Skeletal muscle tissue (tissue), 4 donors: Measurements from ENCODE around the gene PRDM16. TPM values are rescaled to one million over a fixed set of nuclear protein-coding genes. Genes with fewer than 3 reads are reported as not detected.

Experiments used
- H3K27ac ChIP-seq: one replicate; pipeline ENCODE4 v1.7.0; 2013; ENCODE audit warnings: mild to moderate bottlenecking, low read depth, low read length, inconsistent platforms
- H3K27me3 ChIP-seq, 3 donors: one replicate each; pipeline ENCODE4 v1.7.0; 2013; ENCODE audit warnings: low read length in 3 of 3; ENCODE audit not compliant: control insufficient read depth in 3 of 3, insufficient read depth in 3 of 3
- H3K36me3 ChIP-seq, 3 donors: one replicate each; pipeline ENCODE4 v1.7.0; 2013; ENCODE audit warnings: low read length in 3 of 3; ENCODE audit not compliant: control insufficient read depth in 3 of 3, insufficient read depth in 3 of 3
- H3K4me1 ChIP-seq, 3 donors: one replicate each; pipeline ENCODE4 v1.7.0; 2013; ENCODE audit warnings: low read length in 3 of 3, mild to moderate bottlenecking in 3 of 3; ENCODE audit not compliant: control insufficient read depth in 3 of 3, insufficient read depth in 3 of 3
- H3K4me3 ChIP-seq, 3 donors: one replicate each; pipeline ENCODE4 v1.7.0; 2013; ENCODE audit warnings: low read length in 3 of 3
- H3K9ac ChIP-seq, 3 donors: one replicate each; pipeline ENCODE4 v1.7.0; 2013; ENCODE audit warnings: low read length in 3 of 3, mild to moderate bottlenecking in 3 of 3, moderate library complexity in 2 of 3, low read depth in 1 of 3
- H3K9me3 ChIP-seq, 3 donors: one replicate each; pipeline ENCODE4 v1.7.0; 2013; ENCODE audit warnings: low read length in 3 of 3; ENCODE audit not compliant: control insufficient read depth in 3 of 3
- total RNA-seq: library from RNA; depleted of rRNA; stranded (reverse); fragments of >200 nt; gene quantifications from one replicate; pipeline ENCODE4 v1.2.3, GENCODE V29; 2014
- donor health status: Osteomylitis.

Gene PRDM16
- total RNA-seq, 1 donor from 2014 or later: 4.7 TPM

DNA sequence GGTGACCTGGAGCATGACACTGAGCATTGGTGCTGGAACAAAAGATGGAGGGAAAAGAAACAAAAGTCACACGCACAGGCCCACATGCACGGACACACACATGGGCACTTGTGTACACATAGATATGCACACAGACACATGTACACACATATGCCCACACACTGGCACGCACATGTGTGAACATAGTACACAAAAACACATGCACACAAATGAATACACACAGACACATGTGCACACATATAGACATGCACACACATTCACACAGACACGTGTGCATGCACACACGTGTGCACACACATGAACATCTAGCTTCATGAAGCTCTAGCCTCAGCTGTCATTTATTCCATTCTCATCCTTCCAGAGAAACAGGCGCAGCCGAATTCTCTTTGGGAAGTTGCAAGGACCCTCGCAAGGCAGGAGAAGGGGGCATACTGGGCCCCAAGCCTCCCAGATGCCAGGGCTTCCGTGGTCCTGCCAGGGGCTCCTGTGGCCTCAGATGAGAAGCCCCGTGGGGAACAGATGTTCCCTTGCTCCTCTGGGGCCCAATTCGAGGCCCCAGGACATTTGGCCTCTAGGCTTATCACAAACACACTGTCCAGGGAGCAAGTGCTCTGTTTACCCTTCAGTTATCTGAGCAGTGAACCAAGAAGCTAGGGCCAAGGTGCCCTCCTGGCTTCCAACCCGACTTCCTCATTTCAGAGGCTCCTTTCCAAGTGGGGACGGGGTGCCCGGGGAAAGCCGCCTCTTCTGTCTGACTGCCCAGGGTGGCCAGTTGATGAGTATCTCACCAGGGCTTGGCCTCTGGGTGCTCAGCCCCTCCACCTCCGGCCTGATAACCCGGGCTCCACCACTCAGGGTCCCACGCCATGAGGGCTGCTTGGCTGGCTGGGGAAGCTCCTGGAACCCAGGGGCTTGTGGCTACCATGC is 269.1 kb downstream of the PRDM16 start:
- Histone ChIP-seq H3K27ac (no peak overlapping the region), H3K4me1 (peaks cover 7 to 16% (median 15%) of the 10 kb centered on the region in 3 donors), H3K27me3 (peaks cover 1 to 38% (median 24%) of the 10 kb centered on the region in 3 donors), H3K4me3 (no peak overlapping the region), H3K36me3 (no peaks in the 10 kb centered on the region), H3K9ac (no peak overlapping the region), H3K9me3 (peaks cover 0 to 5% (median 0%) of the 10 kb centered on the region in 3 donors)

DNA sequence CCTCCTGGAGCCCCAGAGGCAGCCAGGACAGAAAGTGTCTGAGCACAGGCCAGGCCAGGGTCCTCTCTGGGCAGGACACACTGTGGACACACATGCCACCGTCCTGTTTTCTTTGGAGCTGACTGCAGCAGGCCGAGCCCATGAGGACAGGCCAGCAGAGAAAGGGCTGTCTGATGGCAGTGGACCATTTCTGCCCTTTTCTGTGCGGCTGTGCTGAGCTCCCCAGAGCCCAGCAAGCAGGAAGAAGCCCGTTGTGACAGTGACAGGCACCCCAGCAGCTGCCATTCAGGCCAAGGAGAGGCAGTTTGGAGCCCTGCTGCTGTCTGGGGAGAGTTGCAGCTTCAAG is 269.7 kb downstream of the PRDM16 start:
- Histone ChIP-seq H3K9me3 (peaks cover 0 to 6% (median 0%) of the 10 kb centered on the region in 3 donors), H3K4me3 (no peak overlapping the region), H3K27ac (no peak overlapping the region), H3K9ac (no peak overlapping the region), H3K4me1 (peaks cover 7 to 10% (median 9%) of the 10 kb centered on the region in 3 donors), H3K27me3 (peaks cover 0 to 37% (median 20%) of the 10 kb centered on the region in 3 donors), H3K36me3 (no peaks in the 10 kb centered on the region)

GRCh38 chr1:3339856-3340255 is 270.9 kb downstream of the PRDM16 start:
- no peak overlapping the region for H3K4me3 ChIP-seq
- H3K27ac ChIP-seq: no peak overlapping the region
- peaks cover 0 to 35% (median 20%) of the 10 kb centered on the region in 3 donors for H3K27me3 ChIP-seq
- no peaks in the 10 kb centered on the region for H3K36me3 ChIP-seq
- H3K4me1 ChIP-seq: no peaks in the 10 kb centered on the region
- no peak overlapping the region for H3K9ac ChIP-seq
- H3K9me3 ChIP-seq: peaks cover under 1 to 17% (median 7%) of the 10 kb centered on the region in 3 donors

GRCh38 chr1:3340548-3341235 is 271.7 kb downstream of the PRDM16 start:
- Histone ChIP-seq H3K4me3 (no peak overlapping the region), H3K9me3 (peaks cover 2 to 18% (median 11%) of the 10 kb centered on the region in 3 donors), H3K27me3 (peaks cover 0 to 36% (median 22%) of the 10 kb centered on the region in 3 donors), H3K36me3 (no peaks in the 10 kb centered on the region), H3K9ac (no peak overlapping the region), H3K4me1 (no peaks in the 10 kb centered on the region), H3K27ac (no peak overlapping the region)

DNA sequence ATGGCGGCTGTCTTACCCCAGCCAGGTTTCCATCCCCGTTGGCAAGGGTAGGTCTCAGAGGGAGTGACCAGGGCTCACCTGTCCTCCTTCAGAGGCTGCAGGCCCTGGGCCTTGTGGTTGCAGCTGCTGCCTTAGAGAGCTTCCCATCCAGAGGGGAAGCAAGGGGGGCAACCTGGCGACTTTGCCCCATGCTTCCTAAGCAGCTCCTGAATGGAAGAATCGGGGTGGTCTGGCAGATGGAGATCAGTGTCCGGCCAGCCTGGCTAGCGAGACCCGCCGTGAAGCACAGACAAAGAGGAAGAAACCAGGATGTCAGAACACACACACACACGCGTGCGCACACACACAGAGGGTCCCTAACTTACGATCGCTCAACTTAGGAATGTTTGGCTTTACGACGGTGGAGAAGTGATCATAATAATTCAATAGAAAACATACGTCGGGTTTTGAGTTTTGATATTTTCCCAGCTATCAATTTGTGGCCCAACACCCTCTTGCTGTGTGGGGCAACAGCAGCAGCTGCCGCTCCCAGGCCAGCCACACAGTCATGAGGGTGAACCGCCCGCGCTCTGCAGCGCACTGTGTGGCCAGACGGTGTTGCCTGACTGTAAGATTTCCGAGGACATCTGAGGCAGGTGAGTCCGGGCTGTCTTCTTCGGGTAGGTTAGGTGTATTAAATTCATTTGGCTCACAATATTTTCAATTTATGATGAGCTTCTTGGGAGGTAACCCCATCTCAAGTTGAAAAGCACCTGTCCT is 272.4 kb downstream of the PRDM16 start:
- Histone ChIP-seq H3K27ac (no peak overlapping the region), H3K4me1 (no peaks in the 10 kb centered on the region), H3K27me3 (peaks cover 0 to 34% (median 22%) of the 10 kb centered on the region in 3 donors), H3K36me3 (no peaks in the 10 kb centered on the region), H3K9me3 (peaks cover 2 to 18% (median 11%) of the 10 kb centered on the region in 3 donors), H3K4me3 (no peak overlapping the region), H3K9ac (no peak overlapping the region)

DNA sequence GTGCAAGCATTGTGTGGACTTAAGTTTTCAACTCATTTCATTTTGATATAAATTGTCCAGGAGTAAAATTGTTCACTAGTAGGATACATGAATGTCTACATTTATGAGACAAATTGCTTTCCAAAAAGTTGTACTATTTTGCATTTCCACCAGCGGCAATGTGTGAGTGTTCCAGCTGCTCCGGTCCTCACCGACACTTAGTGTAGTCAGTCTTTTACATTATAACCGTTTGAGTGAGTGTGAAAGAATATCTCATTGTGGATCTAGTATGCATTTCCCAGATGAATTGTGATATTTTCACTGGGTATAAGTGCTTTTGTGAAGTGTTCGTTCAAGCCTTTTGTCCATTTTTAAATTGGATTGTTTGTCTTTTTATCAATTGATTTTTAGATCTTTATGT is 274.0 kb downstream of the PRDM16 start:
- peaks cover 2 to 18% (median 11%) of the 10 kb centered on the region in 3 donors for H3K9me3 ChIP-seq
- no peak overlapping the region for H3K27ac ChIP-seq
- peaks cover 7 to 48% (median 27%) of the 10 kb centered on the region in 3 donors for H3K27me3 ChIP-seq
- peaks cover 0 to 2% (median 0%) of the 10 kb centered on the region in 3 donors for H3K4me1 ChIP-seq
- no peak overlapping the region for H3K4me3 ChIP-seq
- H3K9ac ChIP-seq: no peak overlapping the region
- H3K36me3 ChIP-seq: no peaks in the 10 kb centered on the region

GRCh38 chr1:3344395-3344794 is 275.4 kb downstream of the PRDM16 start:
- no peak overlapping the region for H3K27ac ChIP-seq
- H3K36me3 ChIP-seq: no peaks in the 10 kb centered on the region
- H3K9me3 ChIP-seq: peaks cover 2 to 18% (median 11%) of the 10 kb centered on the region in 3 donors
- H3K27me3 ChIP-seq: peaks cover 8 to 44% (median 24%) of the 10 kb centered on the region in 3 donors
- peaks cover 0 to 8% (median 5%) of the 10 kb centered on the region in 3 donors for H3K4me1 ChIP-seq
- H3K9ac ChIP-seq: no peak overlapping the region
- H3K4me3 ChIP-seq: no peak overlapping the region

DNA sequence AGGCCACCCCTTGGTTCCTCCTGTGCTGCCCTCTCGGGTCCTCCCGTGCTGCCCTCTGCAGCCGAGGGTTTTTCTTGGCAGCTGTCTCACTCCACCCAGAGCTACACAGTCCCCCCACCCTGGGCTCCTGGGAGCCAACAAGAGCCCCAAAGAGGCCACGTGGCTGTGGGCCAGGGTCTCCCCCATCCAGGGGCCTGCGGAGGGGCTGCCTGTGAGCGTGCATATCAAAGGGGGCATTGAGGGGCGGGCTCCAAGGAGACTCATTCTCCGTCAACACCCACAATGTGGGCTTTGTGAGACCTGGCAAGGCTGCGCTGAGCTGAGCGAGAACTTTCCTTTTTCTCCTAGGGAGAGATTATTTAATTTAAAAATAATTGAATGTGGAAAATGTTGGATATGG is 276.8 kb downstream of the PRDM16 start:
- Histone ChIP-seq H3K4me3 (no peak overlapping the region), H3K9me3 (peaks cover 2 to 18% (median 11%) of the 10 kb centered on the region in 3 donors), H3K27me3 (peaks cover 8 to 42% (median 24%) of the 10 kb centered on the region in 3 donors), H3K27ac (no peak overlapping the region), H3K36me3 (no peaks in the 10 kb centered on the region), H3K4me1 (peaks cover 2 to 17% (median 12%) of the 10 kb centered on the region in 3 donors), H3K9ac (no peak overlapping the region)

DNA sequence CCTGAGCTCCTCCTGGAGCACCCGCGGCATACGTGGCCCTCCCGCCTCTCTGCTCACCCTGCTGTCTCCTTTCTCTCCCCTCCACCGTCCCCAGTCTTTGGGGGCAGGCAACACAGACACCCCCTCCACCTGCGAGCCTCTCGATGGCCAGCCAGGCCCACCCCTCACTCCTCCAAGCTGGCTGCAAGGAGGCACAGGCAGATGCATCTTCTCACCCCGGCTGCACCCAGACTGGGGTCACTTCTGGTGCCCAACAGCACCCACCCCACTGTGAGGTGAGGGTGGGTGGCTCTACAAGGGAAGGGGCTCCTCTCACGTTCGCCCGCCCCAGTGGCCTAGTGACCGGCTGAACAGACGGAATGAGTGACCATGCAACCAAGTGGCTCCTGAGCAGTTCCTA is 277.5 kb downstream of the PRDM16 start:
- peaks cover 2 to 18% (median 11%) of the 10 kb centered on the region in 3 donors for H3K9me3 ChIP-seq
- no peaks in the 10 kb centered on the region for H3K36me3 ChIP-seq
- H3K4me3 ChIP-seq: no peak overlapping the region
- H3K27me3 ChIP-seq: peaks cover 8 to 43% (median 22%) of the 10 kb centered on the region in 3 donors
- no peak overlapping the region for H3K27ac ChIP-seq
- no peak overlapping the region for H3K9ac ChIP-seq
- peaks cover 5 to 22% (median 17%) of the 10 kb centered on the region in 3 donors for H3K4me1 ChIP-seq
